Osteocyte (in vitro differentiated cells): Measurements from ENCODE around the gene PRELP. TPM values are rescaled to one million over a fixed set of nuclear protein-coding genes. Genes with fewer than 3 reads are reported as not detected.

Experiments
- DNase-seq: peaks from one replicate; pipeline ENCODE4 v3.0.0; 2021; ENCODE audit warnings: mixed read lengths; ENCODE audit not compliant: unreplicated experiment; ENCODE audit errors: extremely low spot score
- H3K27ac Mint-ChIP-seq: one replicate; pipeline ENCODE4 v1.8.0; 2021; ENCODE audit warnings: mild to moderate bottlenecking, mixed read lengths; ENCODE audit not compliant: unreplicated experiment
- H3K27me3 Mint-ChIP-seq: one replicate; pipeline ENCODE4 v1.8.0; 2021; ENCODE audit warnings: mixed read lengths; ENCODE audit not compliant: unreplicated experiment
- H3K36me3 Mint-ChIP-seq: one replicate; pipeline ENCODE4 v1.8.0; 2021; ENCODE audit warnings: mixed read lengths; ENCODE audit not compliant: unreplicated experiment
- H3K4me1 Mint-ChIP-seq: one replicate; pipeline ENCODE4 v1.8.0; 2021; ENCODE audit warnings: mixed read lengths; ENCODE audit not compliant: unreplicated experiment
- H3K4me3 Mint-ChIP-seq: one replicate; pipeline ENCODE4 v1.8.0; 2021; ENCODE audit warnings: mild to moderate bottlenecking, moderate library complexity, mixed read lengths; ENCODE audit not compliant: unreplicated experiment
- H3K9me3 Mint-ChIP-seq: one replicate; pipeline ENCODE4 v1.8.0; 2021; ENCODE audit warnings: mixed read lengths; ENCODE audit not compliant: unreplicated experiment
- CTCF ChIP-seq: fragments of 200-600 bp; sonication (generic); IDR thresholded peaks from 2 replicates; pipeline ENCODE4 v1.5.0; 2021; ENCODE audit warnings: antibody characterized with exemption, mild to moderate bottlenecking, moderate library complexity
- long read RNA-seq: library from polyadenylated mRNA; unstranded; transcript quantifications from one replicate; pipeline ENCODE4 v2.0.0, GENCODE V29; 2021
- total RNA-seq: library from RNA; stranded (reverse); gene quantifications from 2 replicates; pipeline ENCODE4 v1.2.1, GENCODE V29; 2021

PRELP gene
- 0.94 and 1.0 TPM in 2 replicates for total RNA-seq
- long read RNA-seq = 0 reads

- H3K27ac Mint-ChIP-seq = peak within 1 kb of the TSS; percentile 62
- H3K36me3 Mint-ChIP-seq = no peaks in the 10 kb centered on the region
- H3K9me3 Mint-ChIP-seq = no peaks in the 10 kb centered on the region
- no peaks in the 10 kb centered on the region for H3K27me3 Mint-ChIP-seq
- H3K4me3 Mint-ChIP-seq = peak within 1 kb of the TSS; percentile 31
- no peak for DNase-seq
- peaks cover 58% of the 10 kb centered on the region for H3K4me1 Mint-ChIP-seq
- no peak for TF ChIP-seq CTCF
These were observed at the start of gene PRELP for GRCh38 chr1:203475012-203475981. Gene PRELP, plus strand, starts transcription at chr1:203475806. Its CDS starts 7,379 bp downstream, at chr1:203483185.

- H3K4me3 Mint-ChIP-seq = no peak overlapping the region
- no peaks in the 10 kb centered on the region for H3K36me3 Mint-ChIP-seq
- H3K4me1 Mint-ChIP-seq = peaks cover 2% of the 10 kb centered on the region
- peaks cover 78% of the 10 kb centered on the region for H3K27me3 Mint-ChIP-seq
- H3K27ac Mint-ChIP-seq = no peak overlapping the region
- TF ChIP-seq CTCF = no peak
- no peak for DNase-seq
- no peaks in the 10 kb centered on the region for H3K9me3 Mint-ChIP-seq
These were observed 49.2 kb upstream of the PRELP start for GRCh38 chr1:203426366-203426765.

- Mint-ChIP-seq H3K9me3 (no peaks in the 10 kb centered on the region), H3K4me1 (peaks cover 2% of the 10 kb centered on the region), H3K27ac (no peak overlapping the region), H3K4me3 (no peak overlapping the region), H3K36me3 (no peaks in the 10 kb centered on the region), H3K27me3 (peaks cover 81% of the 10 kb centered on the region)
- no peak for TF ChIP-seq CTCF
- no peak for DNase-seq
These were observed 48.7 kb upstream of the PRELP start for GRCh38 chr1:203426870-203427269.

GRCh38 chr1:203427451-203427850 lies 48.2 kb upstream of the PRELP start:
- no peaks in the 10 kb centered on the region for H3K36me3 Mint-ChIP-seq
- no peak for DNase-seq
- peaks cover 2% of the 10 kb centered on the region for H3K4me1 Mint-ChIP-seq
- H3K27ac Mint-ChIP-seq = no peak overlapping the region
- no peak for TF ChIP-seq CTCF
- H3K4me3 Mint-ChIP-seq = no peak overlapping the region
- H3K27me3 Mint-ChIP-seq = peaks cover 84% of the 10 kb centered on the region
- H3K9me3 Mint-ChIP-seq = no peaks in the 10 kb centered on the region

- Mint-ChIP-seq H3K27me3 (peaks cover 79% of the 10 kb centered on the region), H3K4me1 (peaks cover 2% of the 10 kb centered on the region), H3K27ac (no peak overlapping the region), H3K9me3 (no peaks in the 10 kb centered on the region), H3K36me3 (no peaks in the 10 kb centered on the region), H3K4me3 (no peak overlapping the region)
- TF ChIP-seq CTCF = no peak
- no peak for DNase-seq
These were observed 46.5 kb upstream of the PRELP start for GRCh38 chr1:203428981-203429599.
